HG02870 (cell line): Measurements from ENCODE around the gene CAMKK2.
"Not testable (repeated sequence)": the region's sequence is repeated elsewhere in the genome, so short reads cannot be mapped to it uniquely, and the experiment has no call there.

ENCODE experiments used
- ATAC-seq: cut with Tn5 transposase; IDR thresholded peaks from one replicate; pipeline ENCODE4 v1.9.1; 2021; ENCODE audit warnings: mild to moderate bottlenecking, moderate library complexity; ENCODE audit not compliant: unreplicated experiment

Gene CAMKK2

DNA sequence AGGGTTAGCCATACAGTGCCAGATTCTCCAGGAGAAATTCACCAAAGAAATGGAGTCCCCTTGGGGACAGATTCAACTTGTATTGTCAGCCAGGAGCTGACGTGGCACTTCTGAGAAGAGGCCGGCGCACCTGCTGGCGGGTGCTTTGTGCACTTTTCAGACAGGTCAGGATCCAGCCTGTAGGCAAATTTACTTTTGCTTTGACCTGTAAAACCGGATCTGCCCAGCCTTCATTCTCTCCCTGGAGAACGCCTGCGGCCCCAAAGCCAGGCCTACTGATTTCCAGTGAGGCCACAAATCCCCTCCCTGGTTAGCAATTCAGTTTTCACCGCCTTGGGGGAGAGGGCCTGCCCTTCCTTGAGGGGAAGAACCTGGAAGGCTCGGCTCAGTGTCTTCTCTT lies 69.2 kb downstream of the CAMKK2 start:
- peak; percentile 68 for ATAC-seq

- not testable (repeated sequence) for ATAC-seq
Measured at GRCh38 chr12:121226871-121227270, 69.6 kb downstream of the CAMKK2 start.

GRCh38 chr12:121226399-121226798 lies 70.1 kb downstream of the CAMKK2 start:
- ATAC-seq = no peak

DNA sequence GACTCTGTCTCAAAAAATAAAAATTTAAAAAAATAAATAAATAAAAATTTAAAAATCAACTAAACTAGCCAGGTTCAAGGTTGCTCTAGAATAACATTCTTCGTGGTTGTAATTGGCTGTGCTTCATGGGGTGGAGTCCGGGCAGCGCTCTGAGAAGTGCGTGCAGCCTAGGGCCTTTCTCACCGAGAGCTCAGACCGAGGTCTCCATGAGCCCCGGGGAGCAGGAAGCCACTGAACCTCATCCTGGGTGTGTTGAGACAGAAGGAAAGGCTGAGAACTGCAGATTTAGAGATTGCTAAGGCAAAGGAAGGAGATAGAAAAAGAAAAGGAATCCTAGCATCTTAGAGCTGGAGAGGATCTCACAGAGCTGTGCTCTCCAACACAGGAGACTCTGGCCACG lies 71.9 kb downstream of the CAMKK2 start:
- ATAC-seq = no peak

DNA sequence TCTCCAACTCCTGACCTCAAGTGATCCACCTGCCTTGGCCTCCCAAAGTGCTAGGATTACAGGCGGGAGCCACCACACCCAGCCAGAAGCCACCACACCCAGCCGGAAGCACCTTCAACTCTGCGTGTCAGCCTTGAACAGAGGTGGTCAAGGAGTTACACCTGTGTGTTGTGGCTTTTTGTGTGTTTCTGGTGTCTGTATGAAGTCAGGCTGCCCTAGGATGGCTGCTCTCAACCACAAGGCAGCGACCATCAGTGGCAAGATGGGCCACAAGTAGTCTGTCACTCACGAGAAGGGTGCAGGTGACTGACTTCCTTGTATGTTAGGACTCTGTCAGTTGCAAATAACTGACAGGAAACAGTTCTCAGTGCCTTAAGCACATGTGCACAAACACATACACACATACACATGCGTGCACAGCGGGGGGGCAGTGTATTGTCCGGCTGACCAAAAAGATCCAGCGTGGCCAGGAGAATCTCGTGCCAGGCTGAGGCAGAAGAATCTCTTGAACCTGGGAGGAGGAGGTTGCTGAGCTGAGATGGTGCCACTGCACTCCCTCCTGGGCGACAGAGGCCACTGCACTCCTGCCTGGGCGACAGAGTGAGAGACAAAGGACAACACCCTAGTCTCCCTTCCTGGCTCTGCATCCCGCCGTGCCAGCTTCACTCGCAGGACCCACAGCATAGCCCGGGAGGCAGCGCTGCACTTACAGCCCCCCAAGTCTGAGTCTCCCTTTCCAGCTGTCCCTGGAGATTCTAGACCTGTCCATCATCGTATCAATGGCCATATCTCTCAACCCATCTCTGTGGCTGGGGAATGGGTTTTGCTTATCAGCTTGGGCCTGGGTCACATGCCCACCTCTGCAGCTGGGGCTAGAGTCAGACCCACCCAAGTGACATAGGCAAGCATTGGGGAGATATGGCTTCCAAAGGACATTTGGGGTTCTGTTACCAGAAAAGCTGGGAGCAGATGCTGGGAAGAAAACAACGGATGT lies 72.9 kb downstream of the CAMKK2 start:
- no peak for ATAC-seq

- no peak for ATAC-seq
Measured at GRCh38 chr12:121222847-121223246, 73.7 kb downstream of the CAMKK2 start.

GRCh38 chr12:121219353-121219986 lies 77.0 kb downstream of the CAMKK2 start:
- no peak for ATAC-seq

- no peak for ATAC-seq
Measured at GRCh38 chr12:121218588-121219352, 77.7 kb downstream of the CAMKK2 start.

DNA sequence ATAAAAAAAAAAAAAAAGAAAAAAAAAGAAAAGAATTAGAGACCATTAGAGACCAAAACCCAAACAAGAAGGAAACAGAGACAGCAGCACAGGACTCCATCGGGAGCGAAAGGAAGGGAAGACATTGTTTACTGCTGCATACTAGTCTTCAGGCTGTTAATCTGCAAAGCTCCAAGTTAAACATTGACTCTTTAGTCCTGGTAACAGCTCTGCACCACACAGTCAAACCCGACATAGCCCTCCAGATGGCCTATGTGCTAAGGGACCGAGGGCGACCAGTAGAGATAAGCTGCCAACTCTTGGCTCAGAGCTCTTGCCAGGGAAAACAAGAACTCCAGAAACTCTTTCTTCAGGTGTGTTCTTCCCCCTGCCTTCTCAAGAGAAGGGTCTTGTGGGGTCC lies 78.7 kb downstream of the CAMKK2 start:
- ATAC-seq = no peak

- no peak for ATAC-seq
Measured at GRCh38 chr12:121217063-121217462, 79.4 kb downstream of the CAMKK2 start.

- ATAC-seq = no peak
Measured at GRCh38 chr12:121216102-121216501, 80.4 kb downstream of the CAMKK2 start.

DNA sequence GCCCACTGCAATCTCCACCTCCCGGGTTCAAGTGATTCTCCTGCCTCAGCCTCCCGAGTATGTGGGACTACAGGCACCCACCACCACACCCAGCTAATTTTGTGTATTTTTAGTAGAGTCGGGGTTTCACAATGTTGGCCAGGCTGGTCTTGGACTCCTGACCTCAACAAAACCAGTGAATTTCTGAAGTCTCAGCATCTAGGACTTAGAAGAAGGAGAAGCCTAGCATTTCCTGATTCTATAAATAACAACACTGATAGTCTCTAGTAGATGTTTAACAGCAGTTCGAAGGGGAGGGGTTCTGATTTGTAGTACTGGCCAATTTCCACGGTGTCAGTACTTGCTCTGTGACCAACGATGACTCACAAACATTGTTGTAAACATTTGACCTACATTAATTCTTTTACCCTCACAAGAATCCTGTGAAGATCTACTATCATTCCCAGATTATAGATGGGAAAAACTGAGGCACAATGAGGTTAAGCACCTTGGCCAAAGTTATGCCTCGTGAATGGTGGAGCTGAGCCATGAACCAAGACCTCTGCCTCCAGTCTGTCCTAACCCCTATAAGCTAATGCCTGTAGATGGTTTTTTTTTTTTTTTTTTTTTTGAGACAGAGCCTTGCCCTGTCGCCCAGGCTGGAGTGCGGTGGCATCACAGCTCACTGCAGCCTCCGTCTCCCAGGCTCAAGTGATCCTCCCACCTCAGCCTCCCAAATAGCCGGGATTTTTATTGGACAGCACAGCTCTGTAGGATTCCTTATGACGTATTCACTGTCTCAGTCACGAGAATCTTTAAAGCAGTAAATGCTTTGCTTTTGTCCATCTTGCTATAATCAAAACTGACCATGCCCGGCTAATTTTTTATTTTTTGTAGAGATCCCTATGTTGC lies 81.4 kb downstream of the CAMKK2 start:
- ATAC-seq = no peak

- no peak for ATAC-seq
Measured at GRCh38 chr12:121214166-121214777, 82.2 kb downstream of the CAMKK2 start.

GRCh38 chr12:121212875-121213274 lies 83.6 kb downstream of the CAMKK2 start:
- no peak for ATAC-seq

DNA sequence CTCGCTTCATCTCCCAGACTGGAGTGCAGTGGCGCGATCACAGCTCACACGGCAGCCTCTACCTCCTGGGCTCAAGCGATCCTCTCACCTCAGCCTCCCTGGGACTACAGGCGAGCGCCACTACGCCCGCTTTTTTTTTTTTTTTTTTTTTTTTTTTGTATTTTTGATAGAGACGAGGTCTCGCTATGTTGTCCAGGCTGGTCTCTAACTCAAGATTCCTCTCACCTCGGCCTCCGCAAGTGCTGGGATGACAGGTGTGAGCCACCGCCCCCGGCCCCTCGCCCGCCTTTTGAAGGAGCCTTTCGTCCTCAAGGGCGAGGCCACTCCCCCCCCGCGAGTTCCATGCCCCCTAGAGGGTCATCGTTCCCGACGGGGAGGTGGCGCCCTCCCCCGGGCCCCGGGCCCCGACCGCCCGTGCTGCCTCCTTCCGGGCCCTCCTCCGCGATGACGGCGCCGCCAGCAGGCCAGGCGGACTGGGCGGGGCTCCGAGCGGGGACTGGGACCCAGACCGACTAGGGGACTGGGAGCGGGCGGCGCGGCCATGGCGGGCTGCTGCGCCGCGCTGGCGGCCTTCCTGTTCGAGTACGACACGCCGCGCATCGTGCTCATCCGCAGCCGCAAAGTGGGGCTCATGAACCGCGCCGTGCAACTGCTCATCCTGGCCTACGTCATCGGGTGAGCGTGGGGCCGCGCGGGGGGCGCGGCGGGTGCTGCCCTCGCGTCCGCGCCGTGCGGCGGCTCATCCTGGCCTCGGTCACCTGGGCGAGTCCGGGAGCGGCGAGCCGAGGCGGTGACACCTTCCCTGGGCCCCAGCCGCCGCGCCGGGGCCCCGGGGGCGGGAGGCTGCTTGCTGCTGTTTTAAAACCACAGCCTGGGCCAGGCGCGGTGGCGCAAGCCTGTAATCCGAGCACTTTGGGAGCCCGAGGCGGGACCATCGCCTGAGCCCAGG lies 86.6 kb downstream of the CAMKK2 start, which contains the start of gene P2RX4:
TSS of gene P2RX4 (plus strand) at position 506 of the 949 bp plus-strand sequence. CDS start at position 542, 36 bp downstream.
- ATAC-seq = peak; percentile 81

GRCh38 chr12:121209221-121209620 lies 87.3 kb downstream of the CAMKK2 start:
- ATAC-seq = no peak

DNA sequence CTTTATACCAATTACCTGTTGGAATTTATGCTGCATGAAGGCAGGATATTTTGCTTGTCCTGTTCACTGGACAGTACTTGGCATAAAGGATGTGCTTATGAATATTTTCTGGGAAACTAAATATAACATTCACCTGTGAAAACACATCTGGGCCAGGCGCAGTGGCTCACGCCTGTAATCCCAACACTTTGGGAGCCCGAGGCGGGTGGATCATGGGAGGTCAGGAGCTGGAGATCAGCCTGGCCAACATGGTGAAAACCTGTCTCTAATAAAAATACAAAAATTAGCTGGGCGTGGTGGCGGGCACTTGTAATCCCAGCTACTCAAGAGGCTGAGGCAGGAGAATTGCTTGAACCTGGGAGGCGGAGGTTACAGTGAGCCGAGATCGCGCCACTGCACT lies 87.9 kb downstream of the CAMKK2 start:
- ATAC-seq = not testable (repeated sequence)

DNA sequence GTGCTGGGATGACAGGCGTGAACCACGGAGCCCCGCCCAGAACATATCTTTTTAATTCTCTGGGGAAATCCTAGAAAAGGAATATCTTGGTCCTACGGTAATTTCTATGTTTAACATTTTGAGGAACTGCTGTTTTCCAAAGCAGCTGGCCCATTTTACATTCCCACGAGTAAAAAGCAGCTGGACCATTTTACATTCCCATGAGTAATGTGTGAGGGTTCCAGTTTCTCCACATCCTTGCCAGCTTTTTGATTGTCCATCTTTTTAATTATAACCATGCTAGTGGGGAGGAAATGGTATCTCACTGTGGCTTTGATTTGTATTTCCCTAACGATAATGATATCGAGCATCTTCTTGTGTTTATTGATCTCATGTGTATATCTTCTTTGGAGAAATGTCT lies 91.0 kb downstream of the CAMKK2 start:
- no peak for ATAC-seq

- ATAC-seq = no peak
Measured at GRCh38 chr12:121203482-121203881, 93.0 kb downstream of the CAMKK2 start.
